HG03108 (cell line): Measurements from ENCODE around the gene PTGR2.
A peak's percentile ranks its signal among the peaks of the same experiment; 100 is the strongest.
"Not testable (repeated sequence)": the region's sequence is repeated elsewhere in the genome, so short reads cannot be mapped to it uniquely, and the experiment has no call there.

Source experiments
- ATAC-seq: cut with Tn5 transposase; IDR thresholded peaks from one replicate; pipeline ENCODE4 v1.9.1; 2021; ENCODE audit warnings: moderate library complexity; ENCODE audit not compliant: unreplicated experiment

PTGR2 gene

DNA sequence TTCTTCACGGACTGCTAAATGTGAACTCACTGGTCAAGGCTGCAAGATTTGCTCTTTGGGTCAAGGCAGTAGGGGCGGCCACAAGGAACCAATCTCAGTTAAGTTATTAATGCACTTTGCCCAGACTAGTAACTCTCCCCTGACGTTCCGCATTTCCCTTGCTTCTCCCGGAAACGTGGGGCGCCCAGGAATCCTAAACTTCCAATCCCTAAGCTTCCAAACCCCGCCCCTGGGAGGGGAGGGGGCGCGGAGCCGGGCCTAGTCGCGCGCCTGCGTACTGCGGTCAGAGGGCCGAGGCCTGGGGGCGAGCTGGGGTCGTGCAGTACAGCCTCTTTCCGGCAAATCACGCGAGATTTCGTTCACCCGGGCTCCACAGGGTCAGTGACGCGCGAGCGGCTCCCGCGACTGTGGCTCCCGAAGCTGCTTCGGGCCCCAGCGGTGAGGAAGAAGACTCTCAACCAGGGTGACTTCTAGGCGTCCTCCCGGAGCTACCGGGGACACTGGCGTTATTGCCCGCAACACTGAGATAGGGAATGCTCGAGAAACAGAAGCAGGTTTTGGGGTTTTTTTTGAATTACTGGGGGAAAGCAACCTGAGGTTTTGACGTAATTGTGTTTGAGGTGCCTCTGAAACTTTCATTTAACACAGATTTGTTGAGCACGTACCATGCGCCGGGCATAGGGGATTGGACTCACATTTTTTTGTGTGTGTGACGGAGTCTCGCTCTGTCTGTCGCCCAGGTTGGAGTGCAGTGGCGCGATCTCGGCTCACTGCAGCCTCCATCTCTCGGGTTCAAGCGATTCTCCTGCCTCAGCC, at the start of gene PTGR2:
TSS of gene PTGR2 (plus strand) at position 265 of the 816 bp plus-strand sequence. CDS start 7,032 bp downstream, outside the sequence.
- ATAC-seq: peak; percentile 70

DNA sequence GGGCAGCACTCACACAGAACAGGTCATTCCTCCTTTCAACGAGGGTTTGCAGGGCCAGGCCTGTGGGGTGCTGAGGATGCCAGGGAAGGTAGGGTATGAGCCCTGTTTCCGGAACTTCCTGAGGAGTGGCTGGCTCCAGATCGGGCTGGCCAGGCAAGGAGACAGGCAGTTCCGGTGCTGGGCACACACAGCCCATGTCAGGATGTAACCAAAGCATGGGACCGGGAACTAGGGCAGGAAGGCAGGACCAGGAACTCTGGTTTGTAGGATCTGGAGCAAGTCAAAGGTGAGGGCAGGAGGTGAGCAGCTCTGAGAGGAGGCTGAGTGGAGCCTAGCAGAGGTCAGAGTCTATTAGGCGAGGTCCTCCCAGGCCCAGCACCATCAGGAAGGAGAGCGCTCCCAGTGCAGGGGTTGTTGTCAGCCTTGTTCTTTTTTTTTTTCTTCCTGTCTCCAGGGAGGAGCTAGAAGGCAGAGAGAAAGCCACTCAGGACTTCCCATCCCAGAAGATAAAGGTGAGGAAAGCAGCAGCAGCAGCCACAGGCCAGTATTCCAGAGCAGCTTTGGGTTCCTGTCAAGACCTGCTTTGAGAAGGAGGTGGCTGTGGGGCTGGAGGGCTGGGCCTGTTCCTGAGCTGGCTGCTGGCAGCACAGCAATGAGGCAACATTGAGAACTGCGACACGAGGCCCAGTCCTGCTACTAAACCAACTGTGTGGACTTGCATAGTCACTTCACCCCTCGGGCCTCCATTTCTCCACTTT, 49.0 kb upstream of the PTGR2 start:
- no peak for ATAC-seq

DNA sequence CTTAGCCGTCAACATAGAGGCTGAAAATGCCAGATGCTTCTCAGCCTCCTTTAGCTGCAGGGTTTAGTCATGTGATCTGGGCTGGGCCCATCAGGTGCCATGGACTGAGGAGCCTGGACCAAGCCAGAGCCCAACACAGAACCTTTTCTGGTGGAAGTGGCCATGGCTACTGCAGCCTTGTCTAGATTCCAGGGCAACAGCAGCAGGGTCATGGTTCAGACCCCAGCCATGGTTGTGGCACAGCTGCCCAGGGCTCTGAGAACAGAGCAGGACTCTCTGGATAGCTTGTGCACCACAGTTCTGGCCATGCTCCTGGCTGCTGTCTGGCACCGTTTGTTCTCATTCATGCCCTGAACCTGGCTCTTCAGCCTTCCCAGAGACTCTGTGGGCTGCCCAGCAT, 47.0 kb upstream of the PTGR2 start:
- ATAC-seq: no peak

DNA sequence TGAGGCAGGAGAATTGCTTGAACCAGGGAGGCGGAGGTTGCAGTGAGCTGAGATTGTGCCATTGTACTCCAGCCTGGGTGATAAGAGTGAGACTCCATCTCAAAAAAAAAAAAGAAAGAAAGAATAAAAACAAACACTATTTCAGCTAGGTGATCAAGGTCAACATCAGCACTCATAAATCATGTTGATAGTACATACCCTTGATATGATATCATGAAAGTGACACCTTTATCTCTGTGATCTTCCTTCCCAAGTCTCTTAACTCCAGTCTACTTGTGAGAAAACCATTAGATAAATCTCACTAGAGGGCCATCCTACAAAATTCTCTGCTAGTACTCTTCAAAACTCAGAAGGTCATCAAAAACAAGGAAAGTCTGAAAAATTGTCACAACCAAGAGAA, 44.2 kb upstream of the PTGR2 start:
- ATAC-seq: no peak

DNA sequence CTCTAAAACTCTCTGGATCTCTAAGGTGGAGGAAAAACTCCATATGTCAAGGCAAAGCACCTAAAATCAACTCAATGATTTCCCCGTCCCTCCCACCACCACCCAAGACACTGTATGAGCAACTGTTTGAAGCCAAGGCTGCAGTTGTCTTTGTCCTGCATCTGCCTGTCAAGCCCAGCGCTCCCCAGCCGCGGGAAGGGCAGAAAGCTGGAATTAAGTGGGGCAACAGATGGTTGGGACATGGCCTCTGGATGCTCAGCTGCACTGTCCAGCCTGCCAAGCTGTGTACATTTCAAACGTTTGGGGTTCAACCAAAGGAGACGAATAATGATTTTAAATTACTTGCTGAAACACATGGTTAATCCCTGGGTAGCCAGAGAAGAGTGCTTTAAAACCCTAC, 42.2 kb upstream of the PTGR2 start:
- ATAC-seq: no peak

DNA sequence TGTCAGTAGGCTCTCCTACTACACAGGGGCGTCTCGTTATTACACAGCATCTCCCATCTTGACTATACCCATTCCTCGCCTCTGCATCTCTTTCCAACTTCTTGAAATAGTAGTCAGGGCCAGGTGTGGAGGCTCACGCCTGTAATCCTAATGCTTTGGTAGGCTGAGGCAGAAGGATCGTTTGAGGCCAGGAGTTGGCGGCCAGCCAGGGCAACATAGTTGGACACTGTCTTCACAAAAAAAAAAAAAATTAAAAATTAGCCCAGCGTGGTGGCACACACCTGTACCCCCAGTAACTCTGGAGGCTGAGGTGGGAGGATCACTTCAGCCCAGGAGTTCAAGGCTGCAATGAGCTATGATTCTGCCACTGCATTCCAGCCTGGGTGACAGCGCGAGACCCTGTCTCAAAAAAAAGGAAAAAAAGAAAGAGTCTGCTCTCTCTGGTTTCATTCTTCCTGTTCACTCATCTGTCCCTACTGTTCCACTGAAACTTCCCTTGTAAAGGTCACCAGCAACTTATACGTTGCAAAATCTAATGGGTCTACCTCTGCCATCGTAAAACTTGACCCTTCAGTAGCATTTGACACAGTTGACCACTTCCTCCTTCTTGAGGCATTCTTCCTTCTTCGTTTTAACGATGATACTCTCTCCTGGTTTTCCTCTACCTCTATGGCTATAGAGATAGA, 41.0 kb upstream of the PTGR2 start:
- ATAC-seq: no peak

DNA sequence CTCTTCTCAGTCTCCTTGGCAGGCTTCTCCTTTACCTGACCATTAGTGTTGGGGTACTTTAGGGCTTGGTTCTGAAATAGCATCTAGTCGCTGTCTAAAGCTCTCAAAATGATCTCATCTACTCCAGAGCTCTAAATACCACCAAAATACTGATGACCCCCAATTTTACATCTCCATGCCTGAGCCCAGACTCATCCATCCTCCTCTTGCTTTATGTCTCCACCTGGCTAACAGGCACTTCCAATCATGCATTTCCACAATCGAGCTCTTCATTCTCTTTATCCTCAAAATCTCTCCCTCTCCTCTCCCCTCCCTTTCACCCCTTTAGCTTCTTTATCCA, 40.5 kb upstream of the PTGR2 start:
- no peak for ATAC-seq

DNA sequence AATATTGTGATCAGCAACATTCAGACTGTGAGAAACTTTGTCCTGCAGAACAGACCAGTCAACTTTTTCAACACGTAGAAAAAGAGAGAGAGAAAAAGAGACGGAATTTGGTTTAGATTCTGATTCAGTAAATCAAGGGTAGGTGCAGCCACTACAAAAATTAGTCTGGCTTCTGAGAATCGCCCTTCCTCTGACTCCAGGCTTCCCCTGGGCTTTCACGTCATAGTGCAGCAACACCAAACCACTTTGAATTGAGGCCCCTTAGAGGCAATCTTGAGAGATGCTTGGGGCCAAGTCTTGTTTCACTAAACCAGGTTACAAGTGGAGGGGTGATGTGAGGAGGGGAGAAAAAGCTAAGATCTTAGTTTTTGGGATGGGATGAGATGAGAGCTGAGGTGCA, 37.5 kb upstream of the PTGR2 start:
- no peak for ATAC-seq

DNA sequence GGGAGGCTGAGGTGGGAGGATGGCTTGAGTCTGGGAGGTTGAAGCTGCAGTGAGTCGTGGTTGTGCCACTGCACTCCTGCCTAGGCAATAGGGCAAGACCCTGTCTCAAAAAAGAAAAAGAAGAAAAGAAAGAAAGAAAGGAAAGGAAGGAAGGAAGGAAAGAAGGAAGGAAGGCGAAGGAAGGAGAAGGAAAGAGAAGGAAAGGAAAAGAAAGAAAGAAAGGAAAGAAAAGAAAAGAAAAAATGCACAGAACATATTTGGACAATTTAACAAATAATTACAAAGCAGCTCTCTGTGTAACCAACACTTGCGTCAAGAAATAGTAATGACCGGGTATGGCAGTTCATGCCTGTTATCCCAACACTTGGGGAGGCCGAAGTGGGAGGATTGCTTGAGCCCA, 35.8 kb upstream of the PTGR2 start:
- no peak for ATAC-seq

DNA sequence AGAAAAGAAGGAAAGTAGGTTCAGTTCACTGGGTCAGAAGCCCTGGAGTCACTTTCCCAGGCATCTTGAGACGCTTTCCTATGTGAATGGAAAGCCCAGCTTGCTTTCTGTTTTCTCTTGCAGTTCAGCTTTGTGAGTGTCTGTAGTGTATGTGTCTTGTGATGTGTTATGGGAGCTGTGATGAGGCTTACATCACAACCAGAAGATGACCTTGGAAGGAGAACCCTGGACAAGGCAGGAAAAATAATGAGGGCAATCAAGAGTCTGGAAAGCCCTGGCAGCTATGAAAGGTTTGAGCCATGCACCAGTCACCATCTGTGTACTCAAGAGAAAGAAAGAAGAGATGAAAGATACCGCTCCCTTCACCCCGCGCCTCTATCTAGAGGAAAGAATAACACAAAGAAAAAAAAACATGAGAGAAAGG, 35.2 kb upstream of the PTGR2 start:
- ATAC-seq: no peak

DNA sequence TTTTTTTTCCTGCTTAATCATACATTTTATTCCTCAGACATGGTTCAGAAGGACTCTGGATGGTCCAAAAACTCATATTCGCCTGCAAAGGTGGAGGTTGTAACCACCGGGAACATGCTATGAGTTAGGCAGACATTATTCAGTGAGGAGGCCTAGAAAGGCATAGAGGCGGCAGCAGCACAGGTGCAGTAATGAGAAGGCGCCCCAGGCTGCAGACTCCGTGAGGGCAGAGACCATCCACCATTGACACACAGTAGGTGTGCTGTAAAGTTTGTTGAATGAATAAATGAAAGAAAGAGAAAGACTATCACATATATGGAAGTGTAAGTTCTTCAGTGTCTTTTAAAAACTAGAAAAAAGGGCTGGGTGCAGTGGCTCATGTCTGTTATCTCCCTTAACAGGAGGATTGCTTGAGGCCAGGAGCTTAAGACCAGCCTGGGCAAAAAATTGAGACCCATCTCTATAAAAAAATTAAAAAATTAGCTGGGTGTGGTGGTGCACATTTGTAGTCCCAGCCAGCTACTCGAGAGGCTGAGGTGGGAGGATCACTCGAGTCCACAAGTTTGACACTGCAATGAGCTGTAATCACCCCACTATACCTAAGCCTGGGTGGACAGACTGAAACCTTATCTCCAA, 34.5 kb upstream of the PTGR2 start:
- ATAC-seq: no peak

DNA sequence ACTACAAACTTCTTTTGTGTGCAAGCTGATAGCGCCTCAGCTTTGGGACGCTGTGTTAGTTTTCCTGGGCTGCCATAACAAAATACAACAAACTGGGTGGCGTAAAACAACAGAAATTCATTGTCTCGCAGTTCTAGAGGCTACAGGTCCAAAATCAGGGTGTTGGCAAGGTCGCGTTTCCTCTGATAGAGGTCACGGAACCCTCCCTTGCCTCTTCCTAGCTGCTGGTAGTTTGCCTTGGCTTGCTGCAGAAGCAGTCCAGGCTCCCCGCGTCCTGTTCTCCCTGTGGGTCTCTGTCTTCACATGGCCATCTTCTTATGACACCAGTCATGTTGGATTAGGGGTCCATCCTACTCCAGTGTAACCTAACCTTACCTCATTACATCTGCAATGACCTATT, 32.8 kb upstream of the PTGR2 start:
- no peak for ATAC-seq

DNA sequence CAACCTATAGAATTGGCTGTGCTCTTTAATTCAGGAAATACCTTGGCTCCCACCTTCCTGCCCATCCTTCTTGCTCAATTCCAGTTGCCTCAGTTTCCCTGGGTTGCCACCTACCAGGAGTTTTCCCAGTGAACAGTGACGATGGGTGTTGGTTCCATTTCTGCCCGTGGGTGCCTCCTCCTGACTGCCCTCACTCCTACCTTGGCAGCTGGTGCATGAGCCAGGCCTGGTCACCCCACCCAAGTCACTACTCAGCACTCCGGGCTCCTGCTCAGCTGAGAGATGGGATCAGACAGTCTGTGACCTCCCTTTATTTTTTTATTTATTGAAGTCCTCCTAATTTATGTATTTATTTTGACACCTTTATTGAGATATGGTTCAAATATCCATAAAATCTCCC, 31.0 kb upstream of the PTGR2 start:
- no peak for ATAC-seq

DNA sequence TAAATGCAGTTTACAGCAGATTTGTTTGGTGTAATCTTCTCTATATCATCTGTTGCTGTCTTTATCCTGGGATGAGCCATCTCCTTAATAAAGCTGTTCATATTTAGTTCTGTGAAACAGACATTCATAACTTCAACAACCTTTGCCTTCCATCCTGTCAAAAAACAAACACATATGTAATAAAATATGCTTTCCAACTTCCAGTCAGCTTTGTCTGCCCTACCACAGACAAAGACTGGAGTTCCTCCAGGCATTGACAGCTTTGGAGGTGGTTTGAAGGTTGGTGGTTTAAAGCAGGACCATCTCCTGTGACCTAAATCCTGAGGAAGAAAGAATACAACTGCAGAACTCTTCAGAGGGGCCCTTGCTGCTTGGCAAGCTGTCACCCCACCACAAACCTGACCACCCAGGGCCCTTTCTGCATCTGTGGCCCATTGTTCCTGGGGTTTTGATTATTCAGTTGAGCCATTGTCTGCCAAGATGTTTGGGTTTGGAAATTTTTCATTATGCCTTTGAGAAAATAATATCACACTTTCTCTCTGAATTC, 28.2 kb upstream of the PTGR2 start:
- no peak for ATAC-seq

DNA sequence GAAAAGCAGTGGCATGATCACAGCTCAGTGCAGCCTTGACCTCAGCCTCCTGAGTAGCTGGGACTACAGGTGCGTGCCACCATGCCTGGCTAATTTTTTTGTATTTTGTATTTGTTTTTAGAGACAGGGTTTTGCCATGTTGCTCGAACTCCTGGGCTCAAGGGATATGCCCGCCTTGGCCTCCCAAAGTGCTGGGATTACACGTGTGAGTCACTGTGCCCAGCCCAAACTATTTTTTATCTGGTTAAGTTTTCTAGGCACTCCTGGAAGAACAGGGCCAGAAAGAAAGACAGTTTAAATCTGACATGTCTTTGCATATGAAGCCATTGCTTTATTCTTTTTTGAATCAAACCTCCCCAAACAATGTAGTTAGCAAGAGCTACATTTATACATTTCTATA, 27.5 kb upstream of the PTGR2 start:
- ATAC-seq: no peak

DNA sequence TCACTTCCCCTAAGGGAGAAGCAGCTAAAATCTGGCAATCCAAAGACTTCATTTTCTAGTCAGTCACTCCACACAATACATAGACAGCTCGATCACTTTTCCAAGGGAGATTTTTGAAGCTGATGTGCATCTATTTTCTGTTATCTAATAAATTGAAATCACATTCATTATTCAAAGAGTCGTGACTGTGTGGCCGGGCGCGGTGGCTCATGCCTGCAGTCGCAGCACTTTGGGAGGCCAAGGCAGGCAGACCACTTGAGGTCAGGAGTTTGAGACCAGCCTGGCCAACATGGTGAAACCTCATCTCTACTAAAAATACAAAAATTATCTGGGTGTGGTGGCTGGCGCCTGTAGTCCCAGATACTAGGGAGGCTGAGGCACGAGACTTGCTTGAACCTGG, 27.1 kb upstream of the PTGR2 start:
- no peak for ATAC-seq

DNA sequence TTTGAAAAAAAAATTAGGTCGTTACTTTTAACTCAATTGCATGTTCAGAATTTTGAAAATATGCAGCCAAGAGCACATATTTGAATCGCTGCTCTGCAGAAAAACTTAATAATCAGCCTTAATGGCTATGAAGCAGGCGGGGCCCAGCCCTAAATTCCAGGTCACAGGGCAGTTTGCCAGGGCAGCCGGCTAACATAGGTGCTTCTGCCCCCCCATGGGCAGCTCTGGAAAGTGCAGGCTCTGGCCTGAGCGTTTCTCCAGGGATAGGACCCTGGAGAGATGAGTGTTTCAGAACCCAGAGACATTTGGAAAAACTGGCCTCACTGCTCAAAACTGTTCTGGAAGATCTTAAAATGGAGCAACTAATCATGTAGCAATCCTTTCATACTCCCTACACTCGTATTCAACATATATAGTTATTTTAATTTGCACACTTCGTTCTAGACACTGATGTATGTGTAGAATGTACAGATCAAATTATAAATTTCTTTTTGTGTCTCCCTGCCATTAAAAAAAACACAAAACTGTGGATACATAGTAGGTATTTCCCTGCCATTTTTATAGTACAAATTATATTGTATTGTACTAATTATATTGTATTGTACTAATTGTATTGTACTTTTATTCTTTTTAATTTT, 26.0 kb upstream of the PTGR2 start:
- no peak for ATAC-seq

DNA sequence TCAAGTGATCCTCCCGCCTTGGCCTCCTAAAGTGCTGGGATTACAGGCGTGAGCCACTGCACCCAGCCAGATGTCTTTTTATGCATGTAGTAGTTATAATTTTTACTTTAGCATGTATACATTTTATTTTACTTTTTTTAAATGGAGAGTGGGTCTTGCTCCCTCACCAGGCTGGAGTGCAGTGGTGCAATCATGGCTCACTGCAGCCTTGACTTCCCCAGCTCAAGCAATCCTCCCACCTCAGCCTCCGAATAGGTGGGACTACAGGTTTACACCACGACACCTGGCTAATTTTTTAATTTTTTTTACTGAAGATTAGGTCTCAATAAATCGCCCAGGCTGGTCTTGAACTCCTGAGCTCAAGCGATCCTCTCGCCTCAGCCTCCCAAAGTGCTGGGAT, 24.4 kb upstream of the PTGR2 start:
- not testable (repeated sequence) for ATAC-seq

DNA sequence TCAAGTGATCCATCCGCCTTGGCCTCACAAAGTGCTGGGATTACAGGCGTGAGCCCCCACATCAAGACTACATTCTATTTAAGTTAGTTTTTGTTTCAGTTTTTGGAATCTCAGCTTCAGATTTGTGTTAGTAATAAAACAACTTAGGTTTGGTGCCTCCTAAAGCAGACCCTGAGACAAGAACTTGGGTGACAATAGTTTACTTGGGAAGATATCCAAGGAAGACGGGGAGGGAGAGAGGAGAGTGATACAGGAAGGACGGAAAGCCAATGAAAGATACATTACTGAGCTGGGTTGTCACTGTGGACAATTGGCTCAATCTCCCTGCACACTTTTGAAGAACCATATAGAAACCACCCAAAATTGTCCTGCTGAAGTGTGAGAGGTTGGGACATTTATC, 22.6 kb upstream of the PTGR2 start:
- ATAC-seq: no peak

DNA sequence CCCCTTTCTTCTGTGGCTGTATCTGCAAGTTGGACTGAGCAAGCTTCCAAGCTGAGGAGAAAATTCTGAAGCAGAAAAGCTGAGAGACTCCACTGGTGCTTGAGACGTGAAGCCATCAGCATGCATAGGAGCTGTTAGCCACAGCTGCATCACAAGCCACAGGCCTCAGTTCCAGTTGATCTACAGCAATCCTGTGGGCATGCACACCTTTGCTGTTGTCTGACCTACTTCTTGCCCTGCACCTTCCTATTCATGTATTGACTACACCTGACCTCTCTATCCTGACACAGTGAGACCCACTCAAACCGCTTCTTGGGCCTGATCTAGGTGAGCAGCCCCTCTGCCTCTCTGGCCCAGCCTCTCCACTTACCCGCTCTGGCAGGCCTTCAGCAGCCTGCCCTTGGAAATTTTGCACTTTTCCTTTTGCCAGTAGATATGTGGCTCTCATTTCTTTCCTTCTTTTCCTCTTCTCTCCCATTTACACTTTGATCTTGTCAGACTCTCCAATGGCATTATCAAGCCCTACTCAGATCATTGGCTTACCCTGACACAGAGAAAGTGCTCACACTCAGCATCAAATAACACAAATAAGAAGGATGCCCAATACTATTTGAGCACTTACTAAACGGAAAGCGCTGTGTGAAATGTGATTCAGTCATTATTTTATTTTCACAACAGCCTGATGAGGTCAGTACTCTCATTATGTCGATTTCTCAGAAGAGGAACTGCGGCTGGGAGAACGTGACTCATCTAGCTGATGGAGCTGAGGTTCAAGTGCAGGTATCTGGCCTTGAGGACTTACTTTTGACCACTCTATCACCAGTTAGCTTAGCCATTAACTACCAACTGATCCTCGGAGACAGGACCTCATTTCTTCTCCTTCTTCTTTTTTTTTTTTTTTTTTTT, 21.9 kb upstream of the PTGR2 start:
- ATAC-seq: peak; percentile 55
